K562 (cell line): ENCODE results near the gene STEAP1B. TPM values are rescaled to one million over a fixed set of nuclear protein-coding genes. Genes with fewer than 3 reads are reported as not detected.
A peak's percentile ranks its signal among the peaks of the same experiment; 100 is the strongest.

Experiments used
- BCOR ChIP-seq: fragments of 450-650 bp; IDR thresholded peaks from 2 replicates; pipeline ENCODE4 v1.6.1; 2016
- EP300 ChIP-seq: IDR thresholded peaks from 2 replicates; pipeline ENCODE4 v1.6.1; 2012; ENCODE audit warnings: low read length, improper control_type of control experiment
- JUND ChIP-seq, 2 experiments: IDR thresholded peaks; 2 replicates in 1 of 2; 3 replicates in 1 of 2; pipeline ENCODE4 v1.6.1; 2011; ENCODE audit warnings: borderline replicate concordance in 2 of 2, low read depth in 2 of 2, low read length in 2 of 2, improper control_type of control experiment in 1 of 2, missing biosample characterization in 1 of 2, missing genetic modification characterization in 1 of 2, missing genetic modification reagents in 1 of 2
- SRF ChIP-seq, 2 experiments: fragments of 250-450, 450-650 bp in 1 of 2; sonication (Bioruptor Pico) in 1 of 2; sonication (generic) in 1 of 2; formaldehyde crosslinking; IDR thresholded peaks; 2 replicates each; pipeline versions ENCODE4 v1.5.0 to v1.5.1; 2020 to 2022; ENCODE audit warnings: mild to moderate bottlenecking in 1 of 2, missing genetic modification reagents in 1 of 2
- ZBTB7A ChIP-seq: IDR thresholded peaks from 2 replicates; pipeline ENCODE4 v1.6.1; 2011; ENCODE audit warnings: low read depth, mild to moderate bottlenecking, low read length, moderate library complexity, borderline replicate concordance; ENCODE audit not compliant: control insufficient read depth
- ZNF133 ChIP-seq: fragments of 250-450 bp; sonication (Bioruptor Pico); IDR thresholded peaks from 2 replicates; pipeline ENCODE4 v1.4.0; 2020; ENCODE audit warnings: mild to moderate bottlenecking
- ZNF143 ChIP-seq: sonication (generic); formaldehyde crosslinking; IDR thresholded peaks from 2 replicates; pipeline ENCODE4 v1.9.0; 2022; ENCODE audit warnings: mild to moderate bottlenecking, missing genetic modification reagents
- ZNF589 ChIP-seq: fragments of 200-800 bp; sonication (Bioruptor generic); IDR thresholded peaks from 2 replicates; pipeline ENCODE4 v1.6.1; 2016; ENCODE audit warnings: low read depth, missing genetic modification characterization, missing compliant biosample characterization
- polyA plus RNA-seq, 8 experiments: library from polyadenylated mRNA; depleted of rRNA in 4 of 8; stranded (reverse) in 5 of 8; unstranded in 3 of 8; fragments of >200 nt; fragmentation: Nextera tagmentation in 2 of 8; fragmentation: Illumina TruSeq in 1 of 8; extraction: Ambion mirVana in 2 of 8; extraction: Trizol in 1 of 8; gene quantifications; 2 replicates each; pipeline versions ENCODE4 v1.2.1 to v1.2.3, GENCODE V29; 2011 to 2014; ENCODE audit warnings: inconsistent platforms in 1 of 8, missing spikeins in 1 of 8
- total RNA-seq, 7 experiments: library from RNA; depleted of rRNA in 6 of 7; stranded (reverse); fragments of >200 nt in 6 of 7; fragmentation: Illumina TruSeq in 2 of 7; extraction: Trizol in 2 of 7; gene quantifications; 2 replicates each; pipeline versions ENCODE4 v1.2.1 to v1.2.3, GENCODE V29; 2011 to 2021; ENCODE audit warnings: low replicate concordance in 1 of 7
- TF ChIP-seq, protein P1 (sequence below): fragments of 450-650 bp; formaldehyde crosslinking; IDR thresholded peaks from 2 replicates; pipeline ENCODE4 v1.4.0; 2020; ENCODE audit warnings: mild to moderate bottlenecking, mixed read lengths
- TF ChIP-seq, protein P2 (sequence below): IDR thresholded peaks from 2 replicates; pipeline ENCODE4 v1.6.1; 2014; ENCODE audit warnings: antibody characterized with exemption
- TF ChIP-seq, protein P3 (sequence below): fragments of 250-450 bp; sonication (Bioruptor Pico); IDR thresholded peaks from 2 replicates; pipeline ENCODE4 v1.8.0; 2021; ENCODE audit warnings: mild to moderate bottlenecking, moderate library complexity
- TF ChIP-seq, protein P4 (sequence below), 2 experiments: fragments of 450-650 bp in 1 of 2; IDR thresholded peaks; 2 replicates each; pipeline ENCODE4 v1.6.1; 2011 to 2017; ENCODE audit warnings: low read depth in 2 of 2, antibody characterized with exemption in 1 of 2, borderline replicate concordance in 1 of 2, low read length in 1 of 2, mild to moderate bottlenecking in 1 of 2, mixed read lengths in 1 of 2; ENCODE audit not compliant: control insufficient read depth in 1 of 2
- TF ChIP-seq, protein P5 (sequence below), 2 experiments: IDR thresholded peaks; 2 replicates each; pipeline ENCODE4 v1.6.1; 2012; ENCODE audit warnings: improper control_type of control experiment in 2 of 2, low read depth in 2 of 2, low read length in 2 of 2, borderline replicate concordance in 1 of 2

The STEAP1B gene
- total and polyA plus RNA-seq, 9 of the 15 experiments (the other 6 are each of a cell fraction or from before 2014, with no cell fraction given) = 20.0 to 38.5 (median 30.6) TPM

DNA sequence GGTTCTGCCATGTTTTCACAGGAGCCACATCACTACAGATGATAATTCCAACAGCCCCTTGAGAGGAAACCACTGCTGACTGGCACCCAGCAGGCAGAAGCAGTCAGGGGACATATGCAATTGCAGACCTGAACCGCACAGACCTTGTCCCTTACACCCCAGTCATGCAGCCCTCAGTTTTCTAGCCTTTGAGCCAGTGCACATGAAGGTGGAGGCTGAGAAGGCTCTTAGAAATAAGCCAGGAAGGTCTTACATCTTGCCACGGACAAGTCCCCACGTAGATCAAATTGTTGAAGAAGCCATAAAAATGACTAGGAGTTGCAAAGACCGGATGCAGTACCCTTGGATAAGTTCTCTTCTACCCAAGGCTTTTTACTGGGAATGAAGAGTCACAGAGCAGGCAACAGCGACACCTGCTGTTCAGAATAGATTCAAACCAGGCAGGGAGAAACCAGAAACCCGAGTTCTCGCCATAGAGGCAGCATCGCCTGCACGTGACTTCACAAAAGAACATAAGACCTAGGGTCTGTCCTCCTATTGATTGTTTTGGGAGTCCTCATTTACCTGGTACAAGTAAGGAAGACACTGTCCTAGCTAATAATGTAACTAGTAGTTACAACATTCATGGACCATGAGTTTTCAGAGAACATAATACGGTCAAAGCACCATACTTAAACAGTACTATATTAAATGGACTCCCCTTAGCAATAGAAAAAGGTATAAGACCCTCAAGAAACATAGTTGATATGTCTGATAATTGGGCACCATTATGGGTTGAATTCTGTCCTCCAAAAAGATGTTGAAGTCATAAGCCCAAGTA is 11.1 kb downstream of the STEAP1B start (continued):
- TF ChIP-seq, protein P1, sequence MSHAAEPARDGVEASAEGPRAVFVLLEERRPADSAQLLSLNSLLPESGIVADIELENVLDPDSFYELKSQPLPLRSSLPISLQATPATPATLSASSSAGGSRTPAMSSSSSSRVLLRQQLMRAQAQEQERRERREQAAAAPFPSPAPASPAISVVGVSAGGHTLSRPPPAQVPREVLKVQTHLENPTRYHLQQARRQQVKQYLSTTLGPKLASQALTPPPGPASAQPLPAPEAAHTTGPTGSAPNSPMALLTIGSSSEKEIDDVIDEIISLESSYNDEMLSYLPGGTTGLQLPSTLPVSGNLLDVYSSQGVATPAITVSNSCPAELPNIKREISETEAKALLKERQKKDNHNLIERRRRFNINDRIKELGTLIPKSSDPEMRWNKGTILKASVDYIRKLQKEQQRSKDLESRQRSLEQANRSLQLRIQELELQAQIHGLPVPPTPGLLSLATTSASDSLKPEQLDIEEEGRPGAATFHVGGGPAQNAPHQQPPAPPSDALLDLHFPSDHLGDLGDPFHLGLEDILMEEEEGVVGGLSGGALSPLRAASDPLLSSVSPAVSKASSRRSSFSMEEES (CRISPR knock-in tag) = peak; percentile 51
- TF ChIP-seq, protein P2, sequence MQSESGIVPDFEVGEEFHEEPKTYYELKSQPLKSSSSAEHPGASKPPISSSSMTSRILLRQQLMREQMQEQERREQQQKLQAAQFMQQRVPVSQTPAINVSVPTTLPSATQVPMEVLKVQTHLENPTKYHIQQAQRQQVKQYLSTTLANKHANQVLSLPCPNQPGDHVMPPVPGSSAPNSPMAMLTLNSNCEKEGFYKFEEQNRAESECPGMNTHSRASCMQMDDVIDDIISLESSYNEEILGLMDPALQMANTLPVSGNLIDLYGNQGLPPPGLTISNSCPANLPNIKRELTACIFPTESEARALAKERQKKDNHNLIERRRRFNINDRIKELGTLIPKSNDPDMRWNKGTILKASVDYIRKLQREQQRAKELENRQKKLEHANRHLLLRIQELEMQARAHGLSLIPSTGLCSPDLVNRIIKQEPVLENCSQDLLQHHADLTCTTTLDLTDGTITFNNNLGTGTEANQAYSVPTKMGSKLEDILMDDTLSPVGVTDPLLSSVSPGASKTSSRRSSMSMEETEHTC = 0 out of 2 replicates have a peak, but pooled peaks have one; percentile 6
- TF ChIP-seq EP300 (0 out of 2 replicates have a peak, but pooled peaks have one; percentile 4), ZBTB7A (no peak), SRF (CRISPR knock-in tag; IDR thresholded peaks at IDR 0.05) (no peak), BCOR (no peak), ZNF143 (CRISPR knock-in tag) (peak; percentile 26; the same call in 1 of the 2 replicates), ZNF133 (CRISPR knock-in tag) (no peak), ZNF589 (CRISPR knock-in tag) (no peak), JUND (IDR thresholded peaks at IDR 0.05; ENCODE audit: borderline replicate concordance, low read depth, low read length) (peak; percentile 30; the same call in 1 of the 2 replicates), JUND (tag; IDR thresholded peaks at IDR 0.05; ENCODE audit: borderline replicate concordance, low read depth, low read length) (no peak)
- TF ChIP-seq, protein P3, sequence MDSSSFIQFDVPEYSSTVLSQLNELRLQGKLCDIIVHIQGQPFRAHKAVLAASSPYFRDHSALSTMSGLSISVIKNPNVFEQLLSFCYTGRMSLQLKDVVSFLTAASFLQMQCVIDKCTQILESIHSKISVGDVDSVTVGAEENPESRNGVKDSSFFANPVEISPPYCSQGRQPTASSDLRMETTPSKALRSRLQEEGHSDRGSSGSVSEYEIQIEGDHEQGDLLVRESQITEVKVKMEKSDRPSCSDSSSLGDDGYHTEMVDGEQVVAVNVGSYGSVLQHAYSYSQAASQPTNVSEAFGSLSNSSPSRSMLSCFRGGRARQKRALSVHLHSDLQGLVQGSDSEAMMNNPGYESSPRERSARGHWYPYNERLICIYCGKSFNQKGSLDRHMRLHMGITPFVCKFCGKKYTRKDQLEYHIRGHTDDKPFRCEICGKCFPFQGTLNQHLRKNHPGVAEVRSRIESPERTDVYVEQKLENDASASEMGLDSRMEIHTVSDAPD = no peak
- TF ChIP-seq, protein P4, sequence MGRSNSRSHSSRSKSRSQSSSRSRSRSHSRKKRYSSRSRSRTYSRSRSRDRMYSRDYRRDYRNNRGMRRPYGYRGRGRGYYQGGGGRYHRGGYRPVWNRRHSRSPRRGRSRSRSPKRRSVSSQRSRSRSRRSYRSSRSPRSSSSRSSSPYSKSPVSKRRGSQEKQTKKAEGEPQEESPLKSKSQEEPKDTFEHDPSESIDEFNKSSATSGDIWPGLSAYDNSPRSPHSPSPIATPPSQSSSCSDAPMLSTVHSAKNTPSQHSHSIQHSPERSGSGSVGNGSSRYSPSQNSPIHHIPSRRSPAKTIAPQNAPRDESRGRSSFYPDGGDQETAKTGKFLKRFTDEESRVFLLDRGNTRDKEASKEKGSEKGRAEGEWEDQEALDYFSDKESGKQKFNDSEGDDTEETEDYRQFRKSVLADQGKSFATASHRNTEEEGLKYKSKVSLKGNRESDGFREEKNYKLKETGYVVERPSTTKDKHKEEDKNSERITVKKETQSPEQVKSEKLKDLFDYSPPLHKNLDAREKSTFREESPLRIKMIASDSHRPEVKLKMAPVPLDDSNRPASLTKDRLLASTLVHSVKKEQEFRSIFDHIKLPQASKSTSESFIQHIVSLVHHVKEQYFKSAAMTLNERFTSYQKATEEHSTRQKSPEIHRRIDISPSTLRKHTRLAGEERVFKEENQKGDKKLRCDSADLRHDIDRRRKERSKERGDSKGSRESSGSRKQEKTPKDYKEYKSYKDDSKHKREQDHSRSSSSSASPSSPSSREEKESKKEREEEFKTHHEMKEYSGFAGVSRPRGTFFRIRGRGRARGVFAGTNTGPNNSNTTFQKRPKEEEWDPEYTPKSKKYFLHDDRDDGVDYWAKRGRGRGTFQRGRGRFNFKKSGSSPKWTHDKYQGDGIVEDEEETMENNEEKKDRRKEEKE (IDR thresholded peaks at IDR 0.05; ENCODE audit: borderline replicate concordance in 1 of 2, control insufficient read depth in 1 of 2, low read depth in 2 of 2, low read length in 1 of 2) = no peak
- TF ChIP-seq, protein P5, sequence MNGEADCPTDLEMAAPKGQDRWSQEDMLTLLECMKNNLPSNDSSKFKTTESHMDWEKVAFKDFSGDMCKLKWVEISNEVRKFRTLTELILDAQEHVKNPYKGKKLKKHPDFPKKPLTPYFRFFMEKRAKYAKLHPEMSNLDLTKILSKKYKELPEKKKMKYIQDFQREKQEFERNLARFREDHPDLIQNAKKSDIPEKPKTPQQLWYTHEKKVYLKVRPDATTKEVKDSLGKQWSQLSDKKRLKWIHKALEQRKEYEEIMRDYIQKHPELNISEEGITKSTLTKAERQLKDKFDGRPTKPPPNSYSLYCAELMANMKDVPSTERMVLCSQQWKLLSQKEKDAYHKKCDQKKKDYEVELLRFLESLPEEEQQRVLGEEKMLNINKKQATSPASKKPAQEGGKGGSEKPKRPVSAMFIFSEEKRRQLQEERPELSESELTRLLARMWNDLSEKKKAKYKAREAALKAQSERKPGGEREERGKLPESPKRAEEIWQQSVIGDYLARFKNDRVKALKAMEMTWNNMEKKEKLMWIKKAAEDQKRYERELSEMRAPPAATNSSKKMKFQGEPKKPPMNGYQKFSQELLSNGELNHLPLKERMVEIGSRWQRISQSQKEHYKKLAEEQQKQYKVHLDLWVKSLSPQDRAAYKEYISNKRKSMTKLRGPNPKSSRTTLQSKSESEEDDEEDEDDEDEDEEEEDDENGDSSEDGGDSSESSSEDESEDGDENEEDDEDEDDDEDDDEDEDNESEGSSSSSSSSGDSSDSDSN (IDR thresholded peaks at IDR 0.05; ENCODE audit: borderline replicate concordance in 1 of 2, low read depth in 2 of 2, low read length in 2 of 2) = no peak
